NCI-H510A (cell line): ENCODE data around the gene CCR6.

Experiments used
- DNase-seq: peaks from one replicate; lab custom pipeline; 2025; lab: John Stamatoyannopoulos, UW

CCR6 gene

GRCh38 chr6:167098825-167099225 lies 24.1 kb upstream of the CCR6 start:
- no peak for DNase-seq

GRCh38 chr6:167099707-167100106 lies 23.2 kb upstream of the CCR6 start:
- no peak for DNase-seq

GRCh38 chr6:167100241-167100674 lies 22.6 kb upstream of the CCR6 start:
- DNase-seq, result no peak

DNA sequence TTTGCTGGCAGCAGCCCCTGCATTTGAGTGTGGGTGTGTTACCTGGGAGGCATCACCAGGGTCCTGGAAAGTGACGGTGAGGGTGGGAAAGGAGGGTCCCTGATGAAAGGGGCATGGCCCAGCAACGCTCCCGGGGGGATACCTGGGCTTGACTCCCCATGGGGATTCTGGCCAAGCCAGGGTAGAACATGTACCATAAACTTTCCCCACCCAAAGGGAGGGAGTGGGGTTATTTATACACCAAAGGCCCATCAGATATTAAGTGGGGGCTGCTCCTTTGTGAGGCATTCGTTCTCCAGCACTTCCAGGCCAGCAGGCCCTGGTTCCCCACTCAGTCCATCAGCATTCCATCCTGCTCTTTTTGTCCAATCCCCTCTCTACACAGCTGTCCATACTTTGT lies 20.6 kb upstream of the CCR6 start:
- DNase-seq, result no peak

GRCh38 chr6:167103041-167103891 lies 19.6 kb upstream of the CCR6 start:
- DNase-seq, result no peak

GRCh38 chr6:167104388-167104787 lies 18.5 kb upstream of the CCR6 start:
- DNase-seq, result no peak

- DNase-seq, result no peak
Observed at GRCh38 chr6:167105060-167105459, 17.8 kb upstream of the CCR6 start.

DNA sequence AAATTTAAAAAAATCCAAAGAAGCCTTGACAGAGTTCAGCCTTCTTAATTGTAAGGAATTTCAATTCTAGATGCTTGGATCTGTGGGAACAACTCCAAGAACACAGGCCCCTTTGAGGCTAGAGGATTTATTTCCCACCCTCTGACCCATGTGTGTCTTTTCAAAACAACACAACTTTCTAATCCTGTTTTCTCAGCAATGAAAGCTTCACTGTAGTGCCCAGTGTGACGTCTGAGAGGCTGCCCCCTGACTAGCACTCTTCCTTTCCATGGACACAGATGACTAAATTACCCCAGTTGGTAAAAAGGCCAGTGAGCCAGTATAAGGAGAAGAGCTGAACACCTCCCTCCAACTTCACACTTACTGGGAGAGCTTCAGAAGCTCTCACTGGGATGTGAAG lies 16.5 kb upstream of the CCR6 start:
- DNase-seq, result no peak

- DNase-seq, result no peak
Observed at GRCh38 chr6:167107787-167108186, 15.1 kb upstream of the CCR6 start.

GRCh38 chr6:167108278-167108677 lies 14.6 kb upstream of the CCR6 start:
- no peak for DNase-seq

DNA sequence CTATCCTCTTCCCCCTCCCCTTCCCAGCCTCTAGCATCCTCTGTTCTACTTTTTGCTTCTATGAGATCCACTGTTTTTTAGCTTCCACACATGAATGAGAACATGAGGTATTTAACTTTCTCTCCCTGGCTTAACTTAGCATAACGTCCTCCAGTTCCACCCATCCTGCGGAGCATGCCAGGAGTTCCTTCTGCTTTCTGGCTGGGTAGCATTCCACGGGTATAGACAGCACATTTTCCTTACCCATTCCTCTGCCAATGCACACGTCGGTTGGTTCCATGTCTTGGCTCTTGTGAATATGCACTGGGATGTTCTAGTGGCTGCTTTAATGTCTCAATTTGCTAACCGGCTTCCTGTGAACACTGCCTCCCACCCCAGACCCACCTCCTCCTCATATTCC lies 13.2 kb upstream of the CCR6 start:
- no peak for DNase-seq

GRCh38 chr6:167111597-167111996 lies 11.3 kb upstream of the CCR6 start:
- DNase-seq, result no peak

DNA sequence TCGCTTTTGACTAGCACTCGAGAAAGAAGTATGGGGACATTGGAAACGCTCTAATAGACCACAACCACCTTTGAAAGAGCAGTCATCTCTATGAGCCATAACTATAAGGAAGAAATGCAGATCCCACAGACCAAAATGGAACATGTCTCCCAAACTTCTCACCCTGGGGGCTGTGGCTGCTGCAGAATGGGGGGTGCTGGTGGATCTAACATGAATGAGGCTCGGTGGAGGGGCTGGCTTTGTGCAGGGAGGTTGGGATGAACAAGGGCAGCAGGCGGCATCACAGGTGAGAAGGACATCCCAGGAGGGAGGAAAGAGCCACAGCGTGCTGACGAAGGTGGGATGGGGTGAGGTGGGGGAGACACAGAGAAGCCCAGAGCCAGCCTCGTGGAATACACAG lies 10.5 kb upstream of the CCR6 start:
- no peak for DNase-seq

DNA sequence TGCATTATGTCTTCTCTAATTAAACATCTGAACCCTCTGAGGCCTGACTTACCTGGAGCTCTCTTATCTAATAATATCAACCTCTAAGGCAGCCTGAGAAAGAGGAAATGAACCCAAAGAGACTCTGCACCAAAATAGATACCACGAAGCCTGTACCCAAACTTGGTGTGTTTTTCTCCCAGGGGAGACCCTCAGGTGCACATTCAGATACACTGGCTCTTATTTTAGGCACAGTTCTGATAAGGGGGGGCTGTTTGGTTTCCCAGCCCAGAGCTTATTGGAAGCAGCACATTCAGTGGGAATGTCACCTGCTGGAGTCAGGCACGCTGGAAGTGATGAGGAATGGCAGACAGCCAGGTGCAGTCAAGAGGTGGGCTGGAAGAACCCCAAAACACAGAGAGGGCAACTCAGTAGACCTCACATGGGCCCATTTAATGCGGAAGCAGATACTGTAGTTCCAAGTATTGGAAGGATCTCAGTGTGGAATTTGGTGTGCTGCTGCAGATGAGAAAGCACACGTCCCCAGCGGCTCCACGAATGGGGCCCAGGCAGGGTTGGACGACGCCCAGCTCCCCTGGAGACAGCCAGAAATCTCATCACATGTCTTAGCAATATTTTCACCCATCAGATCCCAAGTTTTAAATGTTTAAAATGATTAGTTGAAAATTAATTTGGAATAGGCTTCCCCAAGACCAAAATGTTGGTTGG lies 9.7 kb upstream of the CCR6 start:
- no peak for DNase-seq

DNA sequence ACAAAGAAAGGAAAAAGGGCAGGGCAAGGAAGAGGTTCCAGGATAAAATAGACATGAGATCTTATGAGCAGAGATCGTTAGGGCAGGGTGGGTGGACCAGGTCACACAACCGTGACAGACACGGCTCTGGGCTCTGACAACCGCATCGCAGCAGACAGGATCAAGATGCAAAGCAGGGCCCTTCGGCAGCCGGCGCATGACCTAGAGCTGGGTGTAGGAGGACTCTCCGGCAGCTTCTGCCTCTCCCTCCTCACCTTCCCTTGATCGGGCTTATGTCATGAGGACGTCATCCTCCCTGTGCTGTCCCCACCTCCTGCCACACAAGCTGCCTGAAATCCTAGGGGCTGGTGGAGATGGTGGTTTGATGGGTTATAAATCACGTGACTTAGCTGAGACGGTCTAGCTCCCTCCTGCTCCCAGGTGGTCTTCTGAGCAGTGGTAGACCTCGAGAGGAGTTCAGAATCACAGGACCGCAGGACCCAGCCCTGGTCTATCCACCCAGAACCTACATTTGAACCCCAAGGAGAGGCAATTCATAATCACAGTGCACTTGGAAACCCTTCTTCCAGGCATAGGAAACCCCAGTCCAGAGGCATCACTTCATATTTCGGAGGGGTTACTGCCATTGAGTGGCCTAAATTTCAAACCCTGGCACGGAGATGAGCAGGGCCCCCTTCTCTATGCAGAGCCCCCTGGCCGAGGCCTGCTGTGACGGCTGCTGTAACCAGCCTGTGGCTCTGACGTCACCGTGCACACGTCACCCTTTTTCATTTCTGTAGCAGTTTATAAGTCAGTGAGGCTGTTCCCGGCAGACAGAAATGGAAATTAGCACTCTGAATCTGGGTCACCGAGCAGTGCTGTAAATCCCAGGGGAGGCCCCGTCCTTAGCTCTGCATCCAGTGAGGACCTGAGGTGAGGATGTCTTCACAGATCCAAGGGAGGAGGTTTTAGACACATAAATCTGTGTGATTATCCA lies 8.7 kb upstream of the CCR6 start:
- DNase-seq, result no peak

DNA sequence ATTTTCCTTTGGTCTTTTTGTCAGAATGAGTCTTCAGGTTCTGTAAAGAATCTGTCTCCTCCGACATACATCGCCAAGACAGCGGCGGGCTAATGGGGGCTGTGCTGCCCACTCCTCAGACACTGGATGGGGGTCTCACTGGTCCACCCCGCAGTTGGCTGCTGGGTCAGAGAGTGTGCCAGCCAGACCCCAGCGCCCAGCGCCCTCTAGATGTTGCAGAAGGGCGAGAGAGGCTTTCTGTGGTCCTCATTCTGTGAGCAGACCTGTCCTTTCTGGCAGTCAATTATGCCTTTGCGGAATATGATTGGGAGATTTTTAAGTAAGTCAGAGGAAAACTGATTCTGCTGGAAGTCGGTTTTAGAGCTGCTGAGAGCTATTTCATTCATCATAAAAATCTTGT lies 7.8 kb upstream of the CCR6 start:
- DNase-seq, result no peak

DNA sequence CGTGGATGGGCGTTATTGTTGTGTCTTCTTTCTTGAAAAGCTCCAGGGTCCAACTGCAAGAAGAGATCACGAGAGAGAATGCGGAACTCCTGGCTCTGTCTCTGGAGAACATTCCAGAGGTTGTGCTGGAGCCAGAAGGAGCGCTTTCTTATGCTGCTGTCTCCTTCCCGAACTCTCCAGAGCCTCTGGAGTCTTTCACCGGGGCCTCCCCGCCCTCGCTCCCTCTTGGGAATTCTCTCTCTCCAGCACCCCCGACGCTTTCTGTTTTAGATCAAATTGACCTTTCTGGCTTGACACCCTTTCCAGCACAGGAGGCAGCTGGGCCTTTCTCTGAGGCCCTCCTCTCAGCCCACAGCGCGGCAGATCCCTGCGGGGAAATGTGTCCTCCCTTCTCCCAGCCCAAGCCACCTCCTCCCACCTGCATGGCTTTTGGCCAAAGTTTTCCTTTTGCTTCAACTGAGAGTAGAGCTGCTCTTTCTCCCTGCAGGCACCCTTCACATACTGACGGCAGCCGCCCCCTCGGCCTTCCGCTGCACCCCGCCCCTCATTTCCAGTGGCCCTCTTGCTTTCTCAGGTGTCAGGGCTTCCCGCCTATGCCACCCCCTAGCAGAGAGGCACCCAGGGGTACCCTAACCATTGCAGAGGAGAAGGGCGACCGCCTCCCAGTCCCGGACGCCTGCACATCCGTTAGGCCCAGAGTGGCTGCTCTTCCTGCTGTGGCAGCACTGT lies 6.6 kb upstream of the CCR6 start:
- DNase-seq, result no peak

DNA sequence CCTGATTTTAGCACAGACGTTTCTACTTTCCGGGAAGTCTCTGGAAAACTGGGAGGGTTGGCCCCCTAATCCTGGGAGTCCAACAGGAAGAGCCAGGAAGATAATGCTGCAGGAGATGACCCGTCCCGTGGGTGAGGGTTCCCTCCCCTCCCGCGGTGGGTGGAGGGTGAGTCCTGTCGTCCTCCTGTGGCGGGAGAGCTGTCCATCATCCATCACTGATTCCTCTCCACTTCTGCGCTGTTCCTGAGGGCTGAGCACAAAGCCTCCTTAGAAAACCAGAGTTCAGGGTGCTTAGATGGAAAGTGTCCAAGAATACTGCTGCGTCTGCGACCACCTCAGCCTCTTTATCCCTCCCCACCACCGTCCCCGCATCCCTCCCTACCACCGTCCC lies 6.1 kb upstream of the CCR6 start:
- no peak for DNase-seq

DNA sequence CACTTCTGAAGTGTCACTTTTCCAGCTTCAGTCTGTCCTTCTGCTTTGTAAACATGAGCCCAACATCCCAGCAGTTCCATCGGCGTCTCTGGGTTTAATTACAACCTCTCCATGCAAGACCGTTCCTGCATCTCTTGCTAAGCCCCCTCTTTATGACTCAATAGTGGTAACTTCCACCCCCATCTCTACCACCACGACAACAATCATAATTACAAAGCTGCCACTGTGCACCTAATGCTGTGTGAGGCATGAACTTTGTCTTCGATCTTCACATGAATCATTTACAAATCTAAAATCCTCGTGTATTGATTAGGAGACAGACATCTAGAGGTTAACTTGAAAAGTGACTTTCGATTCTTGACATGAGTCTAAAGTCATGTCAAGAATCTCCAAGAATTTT lies 4.9 kb upstream of the CCR6 start:
- DNase-seq, result no peak

DNA sequence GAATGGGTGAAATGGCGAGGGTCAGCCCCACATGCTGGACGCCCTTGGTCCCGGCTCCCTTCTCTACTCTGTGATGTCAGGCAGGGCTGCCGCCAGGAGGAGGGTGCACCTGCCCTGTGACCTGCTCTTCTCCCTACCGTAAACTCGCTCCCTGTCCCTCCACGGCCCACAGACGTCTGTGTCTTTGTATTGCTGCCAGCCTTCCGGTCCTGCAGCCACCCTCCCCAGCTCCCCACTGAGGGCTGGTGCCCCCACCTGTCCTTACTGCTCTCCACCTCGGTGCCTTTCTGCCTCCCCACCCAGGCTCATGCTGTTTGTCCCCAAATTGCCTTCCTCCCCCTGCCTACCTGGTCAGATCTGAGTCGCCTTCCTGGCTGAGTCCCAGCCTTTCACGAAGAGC lies 4.1 kb upstream of the CCR6 start:
- DNase-seq, result no peak

DNA sequence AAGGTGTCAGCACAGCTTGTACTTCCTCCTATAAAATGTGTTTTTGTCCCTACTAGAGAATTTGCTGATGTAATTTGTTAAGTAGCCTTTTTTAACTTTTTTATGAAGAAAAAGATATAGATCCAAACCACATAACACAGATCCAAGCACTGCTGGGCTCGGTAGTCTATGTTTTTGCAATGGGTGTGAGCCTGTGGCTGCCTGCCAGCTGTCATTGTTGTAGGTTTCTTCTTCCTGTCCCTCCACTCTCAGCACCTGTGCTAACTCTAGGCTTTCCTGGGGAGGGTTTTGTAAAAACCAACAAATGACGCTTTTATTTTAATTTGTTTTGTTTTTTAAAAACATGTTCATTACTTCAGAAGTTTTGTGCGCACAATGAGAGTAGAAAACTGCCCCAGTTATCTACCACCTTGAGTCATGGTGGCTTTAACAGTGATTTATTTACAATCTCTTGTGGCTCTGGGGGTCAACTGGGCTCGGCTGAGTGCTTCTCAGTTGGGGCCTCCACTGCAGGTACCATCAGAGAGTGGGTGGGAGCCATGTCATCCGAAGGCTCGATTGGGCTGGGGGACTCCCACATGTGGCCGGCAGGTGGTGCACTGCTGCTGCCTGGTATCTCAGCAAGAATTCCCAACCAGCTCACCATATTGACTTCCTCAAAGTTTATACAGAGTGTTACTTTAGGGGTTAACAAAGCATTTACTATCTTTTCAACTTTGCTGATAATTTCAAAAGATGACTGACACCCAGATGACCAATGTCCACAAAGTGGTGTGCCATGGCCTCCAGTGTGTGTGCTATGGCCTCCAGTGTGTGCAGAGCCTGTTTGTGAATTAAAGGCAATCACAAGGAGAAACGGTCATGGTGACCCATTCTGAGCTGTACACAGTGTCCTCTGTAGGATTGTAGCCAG lies 3.0 kb upstream of the CCR6 start:
- DNase-seq, result no peak
